ENCODE data around the gene UNC93B1.

The UNC93B1 gene

GRCh38 chr11:68009391-68010089 lies 5.6 kb upstream of the UNC93B1 start:
- TF ChIP-seq CTCF (IDR thresholded peaks at IDR 0.05; ENCODE audit: low read depth, low read length, missing control alignments), result peak; percentile 44
- Histone ChIP-seq H3K36me3 (replicated peaks) (no peaks in the 10 kb centered on the region), H3K27me3 (replicated peaks) (no peaks in the 10 kb centered on the region), H3K4me3 (ENCODE audit: low read depth, low read length) (peak overlapping the region; percentile 52), H3K27ac (peak overlapping the region; percentile 88)
- in situ Hi-C loops (cut with HindIII; ENCODE audit: low pct_ligation_motif_present, low sequenced_read_pairs), result no loop called here
- peak; percentile 43 for DNase-seq

GRCh38 chr11:68008381-68009337 lies 4.8 kb upstream of the UNC93B1 start:
- peak overlapping the region; percentile 88 for H3K27ac ChIP-seq
- no peaks in the 10 kb centered on the region for H3K36me3 ChIP-seq (replicated peaks)
- DNase-seq, result no peak
- TF ChIP-seq CTCF (IDR thresholded peaks at IDR 0.05; ENCODE audit: low read depth, low read length, missing control alignments), result no peak
- in situ Hi-C loops (cut with HindIII; ENCODE audit: low pct_ligation_motif_present, low sequenced_read_pairs), result no loop called here
- H3K4me3 ChIP-seq (ENCODE audit: low read depth, low read length), result no peak overlapping the region
- H3K27me3 ChIP-seq (replicated peaks), result no peaks in the 10 kb centered on the region

GRCh38 chr11:68007498-68008380 lies 3.8 kb upstream of the UNC93B1 start:
- H3K27me3 ChIP-seq (replicated peaks), result no peaks in the 10 kb centered on the region
- H3K4me3 ChIP-seq (ENCODE audit: low read depth, low read length), result no peak overlapping the region
- no peak for DNase-seq

GRCh38 chr11:68006606-68007166 lies 2.8 kb upstream of the UNC93B1 start:
- no peak for DNase-seq
- Histone ChIP-seq H3K4me3 (ENCODE audit: low read depth, low read length) (no peak overlapping the region), H3K36me3 (replicated peaks) (no peaks in the 10 kb centered on the region)

More at GRCh38 chr11:68007498-68008380, 3.8 kb upstream of the UNC93B1 start:
- in situ Hi-C loops (cut with HindIII; ENCODE audit: low pct_ligation_motif_present, low sequenced_read_pairs), result no loop called here
- H3K36me3 ChIP-seq (replicated peaks), result no peaks in the 10 kb centered on the region
- no peak for TF ChIP-seq CTCF (IDR thresholded peaks at IDR 0.05; ENCODE audit: low read depth, low read length, missing control alignments)
- no peak overlapping the region for H3K27ac ChIP-seq

More at GRCh38 chr11:68006606-68007166, 2.8 kb upstream of the UNC93B1 start:
- no peak overlapping the region for H3K27ac ChIP-seq
- in situ Hi-C loops (cut with HindIII; ENCODE audit: low pct_ligation_motif_present, low sequenced_read_pairs), result no loop called here
- TF ChIP-seq CTCF (IDR thresholded peaks at IDR 0.05; ENCODE audit: low read depth, low read length, missing control alignments), result no peak
- H3K27me3 ChIP-seq (replicated peaks), result no peaks in the 10 kb centered on the region

Data from brain microvascular endothelial cell (primary cell).